ENCODE results near the gene LCE2C. TPM values are rescaled to one million over a fixed set of nuclear protein-coding genes. Genes with fewer than 3 reads are reported as not detected.

The LCE2C gene
- total RNA-seq, 1 experiment from 2014 or later = not detected

- no peak overlapping the region for H3K4me3 Mint-ChIP-seq
- CTCF ChIA-PET = no interaction called here
- H3K27me3 Mint-ChIP-seq (ENCODE audit: low read depth) = peaks cover 2% of the 10 kb centered on the region
- H3K36me3 Mint-ChIP-seq = peaks cover 79% of the 10 kb centered on the region
- H3K27ac Mint-ChIP-seq = no peak overlapping the region
- DNase-seq (ENCODE audit: low spot score) (no peak), ATAC-seq (no peak)
- H3K4me1 Mint-ChIP-seq = no peaks in the 10 kb centered on the region
- H3K9me3 Mint-ChIP-seq = peaks cover 92% of the 10 kb centered on the region
- POLR2A ChIA-PET = no interaction called here
- TF ChIP-seq TEAD4 (CRISPR knock-in tag; IDR thresholded peaks at IDR 0.05) (no peak), CDX4 (CRISPR knock-in tag; IDR thresholded peaks at IDR 0.05; ENCODE audit: borderline replicate concordance) (no peak), RELA (CRISPR knock-in tag; IDR thresholded peaks at IDR 0.05; ENCODE audit: borderline replicate concordance) (no peak), NR3C1 (CRISPR knock-in tag; conservative IDR thresholded peaks at IDR 0.05; ENCODE audit: low read depth) (no peak), ETV6 (CRISPR knock-in tag; IDR thresholded peaks at IDR 0.05) (no peak), MYBL2 (CRISPR knock-in tag; IDR thresholded peaks at IDR 0.05) (no peak), CTCF (IDR thresholded peaks at IDR 0.05) (no peak), E2F4 (CRISPR knock-in tag; IDR thresholded peaks at IDR 0.05; ENCODE audit: borderline replicate concordance, low read depth) (no peak), AR (CRISPR knock-in tag; IDR thresholded peaks at IDR 0.05) (no peak), NFYB (CRISPR knock-in tag; conservative IDR thresholded peaks at IDR 0.05; ENCODE audit: low read depth) (no peak), NR2C2 (CRISPR knock-in tag; IDR thresholded peaks at IDR 0.05) (no peak), CBFB (CRISPR knock-in tag; IDR thresholded peaks at IDR 0.05; ENCODE audit: low read depth) (no peak), MLX (CRISPR knock-in tag; IDR thresholded peaks at IDR 0.05) (no peak)
Observed at GRCh38 chr1:152679459-152679858, 4.4 kb downstream of the LCE2C start.

- peaks cover 92% of the 10 kb centered on the region for H3K9me3 Mint-ChIP-seq
- no peak overlapping the region for H3K4me3 Mint-ChIP-seq
- ChIA-PET CTCF (no interaction called here), POLR2A (no interaction called here)
- no peak overlapping the region for H3K27ac Mint-ChIP-seq
- DNase-seq (ENCODE audit: low spot score) = no peak
- peaks cover 76% of the 10 kb centered on the region for H3K36me3 Mint-ChIP-seq
- H3K4me1 Mint-ChIP-seq = no peaks in the 10 kb centered on the region
- ATAC-seq = no peak
- H3K27me3 Mint-ChIP-seq (ENCODE audit: low read depth) = no peaks in the 10 kb centered on the region; the same call in 1 of the 2 replicates
- TF ChIP-seq ZNF396 (CRISPR knock-in tag; IDR thresholded peaks at IDR 0.05; ENCODE audit: borderline replicate concordance) = no peak
- TF ChIP-seq ESRRA (CRISPR knock-in tag; IDR thresholded peaks at IDR 0.05; ENCODE audit: borderline replicate concordance) = no peak
- no peak for TF ChIP-seq NR3C1 (CRISPR knock-in tag; conservative IDR thresholded peaks at IDR 0.05; ENCODE audit: low read depth)
- TF ChIP-seq SMAD3 (CRISPR knock-in tag; IDR thresholded peaks at IDR 0.05; ENCODE audit: borderline replicate concordance) = no peak
- no peak for TF ChIP-seq GABPB1 (CRISPR knock-in tag; IDR thresholded peaks at IDR 0.05)
- no peak for TF ChIP-seq PRDM15 (CRISPR knock-in tag; IDR thresholded peaks at IDR 0.05)
- TF ChIP-seq ZNF317 (CRISPR knock-in tag; IDR thresholded peaks at IDR 0.05; ENCODE audit: borderline replicate concordance, low read depth) = no peak
- TF ChIP-seq CREM (CRISPR knock-in tag; IDR thresholded peaks at IDR 0.05) = no peak
- no peak for TF ChIP-seq MYBL2 (CRISPR knock-in tag; IDR thresholded peaks at IDR 0.05)
- TF ChIP-seq TEAD1 (CRISPR knock-in tag; IDR thresholded peaks at IDR 0.05) = no peak
- no peak for TF ChIP-seq CDX4 (CRISPR knock-in tag; IDR thresholded peaks at IDR 0.05; ENCODE audit: borderline replicate concordance)
- no peak for TF ChIP-seq USF1 (CRISPR knock-in tag; IDR thresholded peaks at IDR 0.05)
- no peak for TF ChIP-seq SMAD4 (CRISPR knock-in tag; IDR thresholded peaks at IDR 0.05)
Observed at GRCh38 chr1:152681616-152682015, 6.5 kb downstream of the LCE2C start.
